DMS53 (cell line): ENCODE measurements around the gene GRB10.
"Not testable (repeated sequence)": the region's sequence is repeated elsewhere in the genome, so short reads cannot be mapped to it uniquely, and the experiment has no call there.

Source experiments
- DNase-seq: peaks from one replicate; lab custom pipeline; 2025; lab: John Stamatoyannopoulos, UW

Gene GRB10

GRCh38 chr7:50552139-50552538, 230.6 kb downstream of the GRB10 start:
- peak; percentile 98 for DNase-seq

DNA sequence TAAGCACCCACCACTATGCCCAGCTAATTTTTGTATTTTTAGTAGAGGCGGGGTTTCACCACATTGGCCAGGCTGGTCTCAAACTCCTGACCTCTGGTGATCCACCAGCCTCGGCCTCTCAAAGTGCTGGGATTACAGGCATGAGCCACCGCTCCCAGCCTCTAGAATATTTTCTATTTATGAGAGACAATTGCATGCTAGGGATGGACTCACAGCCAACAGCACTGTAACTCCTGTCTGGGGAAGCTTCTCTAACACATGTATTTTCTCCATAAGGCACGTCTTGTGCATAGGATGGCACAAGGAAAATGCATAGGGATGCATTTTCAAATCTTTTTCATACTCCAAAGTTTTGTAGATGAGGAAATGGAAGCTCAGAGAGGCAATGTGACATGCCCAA, 237.1 kb downstream of the GRB10 start:
- not testable (repeated sequence) for DNase-seq

DNA sequence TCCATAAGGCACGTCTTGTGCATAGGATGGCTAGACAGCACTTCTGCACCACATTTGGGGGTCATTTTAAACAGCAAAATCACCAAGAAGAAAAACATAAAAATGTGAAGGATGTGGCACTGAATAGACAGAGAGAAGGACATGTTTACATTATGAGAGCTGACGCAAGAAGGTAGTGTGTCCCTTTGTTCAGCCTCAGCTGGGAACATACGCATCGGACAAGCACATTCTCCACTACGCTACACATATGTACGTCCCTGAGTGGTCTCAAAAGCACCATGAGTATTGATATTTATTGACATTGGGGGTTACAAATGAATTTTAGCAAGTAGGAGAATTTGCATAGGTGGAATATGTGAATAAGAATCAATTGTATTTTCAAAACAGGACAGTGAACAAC, 237.7 kb downstream of the GRB10 start:
- peak; percentile 71 for DNase-seq

GRCh38 chr7:50543776-50544442, 238.8 kb downstream of the GRB10 start:
- no peak for DNase-seq

GRCh38 chr7:50542132-50542531, 240.6 kb downstream of the GRB10 start:
- no peak for DNase-seq

DNA sequence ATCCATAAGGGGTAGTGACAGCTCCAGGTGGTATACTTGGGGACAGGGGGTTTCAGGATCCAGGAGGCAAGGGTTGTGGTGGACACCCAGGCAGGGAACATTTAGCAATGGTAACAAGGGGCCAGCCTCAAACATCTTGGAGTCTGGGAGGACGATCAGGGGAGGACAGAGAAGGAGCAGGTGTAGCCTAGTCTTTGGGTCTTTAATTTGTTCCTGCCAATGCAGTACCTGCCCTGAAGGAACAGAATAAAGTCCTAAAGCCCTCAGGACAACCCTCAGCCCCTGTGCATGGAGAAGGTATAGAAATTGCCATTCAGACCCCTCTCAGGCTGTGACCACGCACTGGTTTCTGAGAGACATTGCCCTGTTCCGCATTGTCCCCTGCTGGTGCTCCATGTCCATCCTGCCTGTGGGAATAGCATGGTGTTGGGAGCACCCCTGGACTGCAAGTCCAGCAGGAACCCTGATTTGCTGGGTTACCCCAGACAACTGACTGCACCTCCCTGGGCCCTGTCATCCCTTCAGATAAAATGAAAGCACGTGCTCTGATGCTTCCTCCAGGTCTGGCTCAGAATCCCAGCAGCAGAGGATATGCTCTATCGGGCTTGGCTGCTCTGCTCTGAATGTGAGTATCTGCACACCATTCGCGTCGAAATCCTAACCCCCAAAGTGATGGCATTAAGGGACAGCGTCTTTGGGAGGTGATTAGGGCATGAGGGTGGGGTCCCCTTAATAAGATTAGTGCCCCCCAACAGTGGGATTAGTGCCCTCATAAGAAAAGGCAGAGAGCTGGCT, 241.7 kb downstream of the GRB10 start:
- no peak for DNase-seq
